GM23248 (cell line): Measurements from ENCODE around the gene UBE2H.

Experiments
- EZH2 ChIP-seq: fragments of 200-600 bp; sonication (generic); IDR thresholded peaks from 2 replicates; pipeline ENCODE4 v1.6.1; 2018; ENCODE audit warnings: antibody characterized with exemption, mild to moderate bottlenecking; ENCODE audit not compliant: insufficient read depth, poor library complexity, severe bottlenecking
- EZH2phosphoT487 ChIP-seq: fragments of 200-600 bp; sonication (generic); IDR thresholded peaks from 2 replicates; pipeline ENCODE4 v1.6.1; 2018; ENCODE audit warnings: antibody characterized with exemption, moderate library complexity, mild to moderate bottlenecking, low read depth; ENCODE audit not compliant: insufficient read depth

- no peak for TF ChIP-seq EZH2phosphoT487
- TF ChIP-seq EZH2: no peak
These were observed 115.8 kb downstream of the UBE2H start for GRCh38 chr7:129836983-129837382.
